ENCODE data around the gene GBE1. TPM values are rescaled to one million over a fixed set of nuclear protein-coding genes. Genes with fewer than 3 reads are reported as not detected.

The GBE1 gene
- total RNA-seq, 1 experiment from 2014 or later = 12.7 TPM

- H3K27ac Mint-ChIP-seq (ENCODE audit: unreplicated experiment) = no peak overlapping the region
- no peaks in the 10 kb centered on the region for H3K9me3 Mint-ChIP-seq (ENCODE audit: low read depth, unreplicated experiment)
- CTCF ChIA-PET = no interaction called here
- intact Hi-C loops (cut with micrococcal nuclease; ENCODE audit: unreplicated experiment) = loop anchor here (10.0 kb wide), 1 partner anchor 254 kb away; no protein-coding TSS in a partner anchor
- H3K4me3 Mint-ChIP-seq (ENCODE audit: low read depth, unreplicated experiment) = no peak overlapping the region
- no TSS peak for BruUV-seq (replicated peaks)
- no peak for DNase-seq
- H3K27me3 Mint-ChIP-seq (ENCODE audit: unreplicated experiment) = no peaks in the 10 kb centered on the region
- peaks cover 8% of the 10 kb centered on the region for H3K4me1 Mint-ChIP-seq (ENCODE audit: low read depth, unreplicated experiment)
- TF ChIP-seq CTCF (IDR thresholded peaks at IDR 0.05; ENCODE audit: unreplicated experiment) = no peak
- no peaks in the 10 kb centered on the region for H3K36me3 Mint-ChIP-seq (ENCODE audit: insufficient read depth, unreplicated experiment)
Observed at GRCh38 chr3:81468391-81468790, 293.1 kb downstream of the GBE1 start.

GRCh38 chr3:81466201-81466560 lies 295.3 kb downstream of the GBE1 start:
- no peak for TF ChIP-seq CTCF (IDR thresholded peaks at IDR 0.05; ENCODE audit: unreplicated experiment)
- Mint-ChIP-seq H3K27me3 (ENCODE audit: unreplicated experiment) (no peaks in the 10 kb centered on the region), H3K4me1 (ENCODE audit: low read depth, unreplicated experiment) (peaks cover 7% of the 10 kb centered on the region), H3K4me3 (ENCODE audit: low read depth, unreplicated experiment) (no peak overlapping the region), H3K36me3 (ENCODE audit: insufficient read depth, unreplicated experiment) (no peaks in the 10 kb centered on the region), H3K27ac (ENCODE audit: unreplicated experiment) (no peak overlapping the region), H3K9me3 (ENCODE audit: low read depth, unreplicated experiment) (no peaks in the 10 kb centered on the region)
- DNase-seq = no peak
- intact Hi-C loops (cut with micrococcal nuclease; ENCODE audit: unreplicated experiment) = loop anchor here (10.0 kb wide), 1 partner anchor 251 kb away; no protein-coding TSS in a partner anchor
- CTCF ChIA-PET = no interaction called here
- BruUV-seq (replicated peaks) = no TSS peak

- no peak overlapping the region for H3K4me3 Mint-ChIP-seq (ENCODE audit: low read depth, unreplicated experiment)
- H3K4me1 Mint-ChIP-seq (ENCODE audit: low read depth, unreplicated experiment) = peaks cover 1% of the 10 kb centered on the region
- no peak for TF ChIP-seq CTCF (IDR thresholded peaks at IDR 0.05; ENCODE audit: unreplicated experiment)
Observed at GRCh38 chr3:81465510-81466200, 295.8 kb downstream of the GBE1 start.

GRCh38 chr3:81463781-81464180 lies 297.7 kb downstream of the GBE1 start:
- Mint-ChIP-seq H3K27ac (ENCODE audit: unreplicated experiment) (no peak overlapping the region), H3K9me3 (ENCODE audit: low read depth, unreplicated experiment) (no peaks in the 10 kb centered on the region), H3K36me3 (ENCODE audit: insufficient read depth, unreplicated experiment) (no peaks in the 10 kb centered on the region), H3K27me3 (ENCODE audit: unreplicated experiment) (no peaks in the 10 kb centered on the region), H3K4me3 (ENCODE audit: low read depth, unreplicated experiment) (no peak overlapping the region), H3K4me1 (ENCODE audit: low read depth, unreplicated experiment) (no peaks in the 10 kb centered on the region)
- TF ChIP-seq CTCF (IDR thresholded peaks at IDR 0.05; ENCODE audit: unreplicated experiment) = no peak
- DNase-seq = no peak
- BruUV-seq (replicated peaks) = no TSS peak
- intact Hi-C loops (cut with micrococcal nuclease; ENCODE audit: unreplicated experiment) = loop anchor here (10.0 kb wide), 1 partner anchor 249 kb away; no protein-coding TSS in a partner anchor
- CTCF ChIA-PET = no interaction called here

More at GRCh38 chr3:81465510-81466200, 295.8 kb downstream of the GBE1 start:
- Mint-ChIP-seq H3K36me3 (ENCODE audit: insufficient read depth, unreplicated experiment) (no peaks in the 10 kb centered on the region), H3K27ac (ENCODE audit: unreplicated experiment) (no peak overlapping the region), H3K9me3 (ENCODE audit: low read depth, unreplicated experiment) (no peaks in the 10 kb centered on the region), H3K27me3 (ENCODE audit: unreplicated experiment) (no peaks in the 10 kb centered on the region)
- no peak for DNase-seq
- intact Hi-C loops (cut with micrococcal nuclease; ENCODE audit: unreplicated experiment) = loop anchor here (10.0 kb wide), 1 partner anchor 251 kb away; no protein-coding TSS in a partner anchor
- BruUV-seq (replicated peaks) = no TSS peak
- CTCF ChIA-PET = no interaction called here
